Lung (tissue), 12 donors: ENCODE data around the gene LRFN5. TPM values are rescaled to one million over a fixed set of nuclear protein-coding genes. Genes with fewer than 3 reads are reported as not detected.
"Not testable (repeated sequence)": the region's sequence is repeated elsewhere in the genome, so short reads cannot be mapped to it uniquely, and the experiment has no call there.

Experiments
- ATAC-seq: fragments of 200-7000 bp; cut with Tn5 transposase; one replicate; pipeline ENCODE4 v1.9.1; 2020; ENCODE audit warnings: moderate number of reproducible peaks; ENCODE audit not compliant: insufficient read depth, low FRiP score
- DNase-seq, 3 donors: peaks; one replicate each; pipeline ENCODE4 v3.0.0-alpha.2; 2013 to 2017
- H3K27ac ChIP-seq, 2 donors: one replicate each; pipeline ENCODE4 v1.5.1; 2013; ENCODE audit warnings: mild to moderate bottlenecking in 2 of 2, moderate library complexity in 2 of 2, control low read depth in 1 of 2, inconsistent platforms in 1 of 2, low read depth in 1 of 2, low read length in 1 of 2
- H3K27me3 ChIP-seq, 3 donors: one replicate each; pipeline ENCODE4 v1.5.1; 2013; ENCODE audit warnings: low read length in 2 of 3; ENCODE audit not compliant: control insufficient read depth in 3 of 3, insufficient read depth in 3 of 3
- H3K36me3 ChIP-seq, 4 donors: one replicate each; pipeline ENCODE4 v1.5.1; 2013; ENCODE audit warnings: low read length in 4 of 4, mild to moderate bottlenecking in 1 of 4, moderate library complexity in 1 of 4; ENCODE audit not compliant: control insufficient read depth in 4 of 4, insufficient read depth in 4 of 4
- H3K4me1 ChIP-seq, 5 donors: one replicate each; pipeline ENCODE4 v1.5.1; 2013; ENCODE audit warnings: low read length in 5 of 5, mild to moderate bottlenecking in 2 of 5, moderate library complexity in 1 of 5; ENCODE audit not compliant: control insufficient read depth in 5 of 5, insufficient read depth in 5 of 5
- H3K4me3 ChIP-seq: one replicate; pipeline ENCODE4 v1.5.1; 2013; ENCODE audit warnings: mild to moderate bottlenecking, control low read depth, moderate library complexity
- H3K9ac ChIP-seq, 2 donors: one replicate each; pipeline ENCODE4 v1.5.1; 2013; ENCODE audit warnings: low read length in 2 of 2, control low read depth in 1 of 2; ENCODE audit not compliant: insufficient read depth in 1 of 2
- H3K9me3 ChIP-seq, 4 donors: one replicate each; pipeline ENCODE4 v1.5.1; 2013; ENCODE audit warnings: low read length in 3 of 4, mild to moderate bottlenecking in 1 of 4, moderate library complexity in 1 of 4; ENCODE audit not compliant: control insufficient read depth in 4 of 4, insufficient read depth in 3 of 4
- WGBS, 2 donors: extraction: QIAGEN DNeasy Blood & Tissue Kit; methylation state at CpG; one replicate each; pipeline ENCODE4 v1.1.7; 2013; 5-methylcytosine and 5-hydroxymethylcytosine counted together
- polyA plus RNA-seq, 2 donors: library from polyadenylated mRNA; stranded (reverse); fragments of 200-250 nt; gene quantifications; one replicate each; pipeline ENCODE4 v1.2.1, GENCODE V29; 2013
- total RNA-seq, 2 donors: library from RNA; depleted of rRNA in 1 of 2; stranded (reverse); fragments of >200 nt in 1 of 2; gene quantifications; one replicate each; pipeline ENCODE4 v1.2.1, GENCODE V29; 2014 to 2021
- TF ChIP-seq, protein P1 (sequence below): IDR thresholded peaks from 2 replicates; pipeline ENCODE4 v1.5.1; 2012; ENCODE audit warnings: mild to moderate bottlenecking; ENCODE audit errors: control extremely low read depth, extremely low read depth
- donor health status: control.
- donor health status: control.
- donor health status: Bipolar disorder and iron deficiency.
- donor health status: healthy.
- donor health status: DM: yes; HTN: yes; CAD: no.

The LRFN5 gene
- total and polyA plus RNA-seq, 4 donors = 0.40 to 12.6 (median 1.2) TPM

DNA sequence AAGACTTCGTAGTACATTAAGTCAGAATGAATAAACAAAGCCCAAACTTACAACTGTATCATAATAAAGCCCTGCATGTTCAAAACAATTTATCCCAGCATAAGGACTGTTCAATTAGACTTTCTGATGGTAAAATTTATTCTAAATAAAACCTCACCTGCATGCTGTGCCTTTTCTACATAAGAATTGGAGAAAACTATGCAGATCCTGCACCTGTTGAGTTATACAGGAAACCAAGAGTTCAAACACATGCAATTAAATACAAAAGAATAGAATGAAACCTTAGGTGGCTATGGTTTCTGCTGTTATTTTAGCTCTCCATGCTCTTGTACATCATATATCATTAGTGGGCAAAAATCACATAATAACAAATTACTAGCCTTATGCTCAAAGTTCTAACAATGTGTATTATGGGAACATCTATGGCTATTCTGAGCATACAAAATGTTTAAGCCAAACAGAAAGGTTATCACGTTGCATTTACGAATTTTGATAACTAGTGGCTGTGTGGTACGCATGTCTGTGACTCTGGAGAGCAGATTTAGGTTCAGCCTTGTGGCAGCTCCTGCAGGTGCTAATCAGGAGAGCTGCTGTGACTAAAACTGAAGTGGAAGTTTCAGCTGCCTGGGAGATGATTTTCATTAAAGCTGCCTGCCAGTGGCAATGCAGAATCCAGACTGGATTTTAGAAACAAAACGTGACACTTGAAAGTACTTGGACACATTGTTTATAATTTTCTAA, 36.1 kb upstream of the LRFN5 start:
- Histone ChIP-seq H3K9ac (no peak overlapping the region), H3K9me3 (no peaks in the 10 kb centered on the region), H3K4me1 (no peaks in the 10 kb centered on the region), H3K4me3 (no peak overlapping the region), H3K27ac (no peak overlapping the region), H3K36me3 (no peaks in the 10 kb centered on the region), H3K27me3 (peaks cover 0 to 2% (median 0%) of the 10 kb centered on the region in 3 donors)
- 62 to 69% methylated on average over 5 of the region's 5 CpGs for WGBS, 2 donors
- TF ChIP-seq, protein P1, sequence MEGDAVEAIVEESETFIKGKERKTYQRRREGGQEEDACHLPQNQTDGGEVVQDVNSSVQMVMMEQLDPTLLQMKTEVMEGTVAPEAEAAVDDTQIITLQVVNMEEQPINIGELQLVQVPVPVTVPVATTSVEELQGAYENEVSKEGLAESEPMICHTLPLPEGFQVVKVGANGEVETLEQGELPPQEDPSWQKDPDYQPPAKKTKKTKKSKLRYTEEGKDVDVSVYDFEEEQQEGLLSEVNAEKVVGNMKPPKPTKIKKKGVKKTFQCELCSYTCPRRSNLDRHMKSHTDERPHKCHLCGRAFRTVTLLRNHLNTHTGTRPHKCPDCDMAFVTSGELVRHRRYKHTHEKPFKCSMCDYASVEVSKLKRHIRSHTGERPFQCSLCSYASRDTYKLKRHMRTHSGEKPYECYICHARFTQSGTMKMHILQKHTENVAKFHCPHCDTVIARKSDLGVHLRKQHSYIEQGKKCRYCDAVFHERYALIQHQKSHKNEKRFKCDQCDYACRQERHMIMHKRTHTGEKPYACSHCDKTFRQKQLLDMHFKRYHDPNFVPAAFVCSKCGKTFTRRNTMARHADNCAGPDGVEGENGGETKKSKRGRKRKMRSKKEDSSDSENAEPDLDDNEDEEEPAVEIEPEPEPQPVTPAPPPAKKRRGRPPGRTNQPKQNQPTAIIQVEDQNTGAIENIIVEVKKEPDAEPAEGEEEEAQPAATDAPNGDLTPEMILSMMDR = no peak
- ATAC-seq (no peak), DNase-seq (no peak)

DNA sequence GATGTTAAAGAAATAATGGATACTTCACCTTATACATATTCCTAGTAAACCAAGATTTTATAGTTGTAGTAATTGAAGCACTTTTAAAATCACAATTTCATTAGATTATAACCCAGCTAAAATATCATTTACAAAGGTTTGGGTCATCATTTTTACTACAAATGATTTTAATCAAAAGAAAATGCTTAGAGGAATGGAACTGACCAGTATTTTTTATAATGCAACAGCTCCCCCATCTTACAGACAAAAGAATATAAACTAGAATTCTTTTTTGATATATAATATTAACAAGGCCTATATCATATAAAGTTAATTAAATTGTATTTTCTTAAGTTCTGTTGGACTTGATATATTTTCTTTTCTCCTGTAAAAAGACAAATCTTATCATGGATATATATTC, 20.4 kb upstream of the LRFN5 start:
- no peak overlapping the region for H3K9ac ChIP-seq
- no peaks in the 10 kb centered on the region for H3K4me1 ChIP-seq
- no peaks in the 10 kb centered on the region for H3K27me3 ChIP-seq
- TF ChIP-seq, protein P1 = no peak
- no peak for DNase-seq
- no peak overlapping the region for H3K27ac ChIP-seq
- H3K4me3 ChIP-seq = no peak overlapping the region
- no peaks in the 10 kb centered on the region for H3K36me3 ChIP-seq
- no peak for ATAC-seq
- H3K9me3 ChIP-seq = no peaks in the 10 kb centered on the region

DNA sequence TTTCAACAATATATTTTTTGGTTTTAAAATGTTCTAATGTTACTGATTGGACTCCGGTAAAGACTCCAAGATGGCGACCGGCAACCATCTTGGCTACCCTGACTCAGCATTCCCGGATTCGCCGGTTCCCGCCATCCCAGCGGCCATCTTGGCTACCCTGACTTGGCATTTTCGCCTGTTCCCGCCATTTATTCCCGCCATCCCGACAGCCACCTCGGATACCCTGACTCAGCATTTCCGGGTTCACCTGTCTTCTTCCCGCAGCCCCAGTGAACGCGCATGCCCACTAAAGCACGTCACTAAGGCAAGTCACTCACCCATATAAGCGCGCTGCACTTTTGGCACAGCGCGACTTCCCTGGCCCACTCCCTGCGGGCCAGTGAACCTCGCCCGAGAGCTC, 9.0 kb upstream of the LRFN5 start:
- Histone ChIP-seq H3K4me1 (peaks cover 0 to 13% (median 0%) of the 10 kb centered on the region in 5 donors), H3K36me3 (no peaks in the 10 kb centered on the region), H3K4me3 (no peak overlapping the region), H3K27me3 (no peaks in the 10 kb centered on the region), H3K9ac (no peak overlapping the region), H3K27ac (no peak overlapping the region), H3K9me3 (peaks cover 0 to 3% (median 0%) of the 10 kb centered on the region in 4 donors)
- ATAC-seq (no peak), DNase-seq (no peak)
- TF ChIP-seq, protein P1 = no peak
- WGBS, 2 donors = 95 to 96% methylated on average over 25 of the region's 25 CpGs

DNA sequence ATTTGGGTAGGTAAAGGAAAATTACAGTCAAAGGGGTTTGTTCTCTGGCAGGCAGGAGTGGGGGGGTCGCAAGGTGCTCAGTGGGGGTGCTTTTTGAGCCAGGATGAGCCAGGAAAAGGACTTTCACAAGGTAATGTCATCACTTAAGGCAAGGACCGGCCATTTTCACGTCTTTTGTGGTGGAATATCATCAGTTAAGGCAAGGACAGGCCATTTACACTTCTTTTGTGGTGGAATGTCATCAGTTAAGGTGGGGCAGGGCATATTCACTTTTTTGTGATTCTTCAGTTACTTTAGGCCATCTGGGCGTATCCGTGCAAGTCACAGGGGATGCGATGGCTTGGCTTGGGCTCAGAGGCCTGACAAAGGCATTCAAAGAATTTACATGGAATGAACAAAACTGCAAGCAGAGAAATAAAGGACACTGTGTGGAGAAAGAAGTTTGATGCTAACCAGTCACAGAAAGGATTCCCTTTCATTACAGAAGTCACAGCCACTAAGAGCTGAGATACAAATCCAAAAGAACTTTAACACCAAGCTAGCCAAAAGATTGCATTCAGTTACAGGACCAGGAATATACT, 6.8 kb upstream of the LRFN5 start:
- WGBS, 2 donors = 78 to 83% methylated on average over 6 of the region's 6 CpGs
- not testable (repeated sequence) for H3K27me3 ChIP-seq, DNase-seq, ATAC-seq, H3K36me3 ChIP-seq, H3K9ac ChIP-seq, H3K9me3 ChIP-seq, H3K27ac ChIP-seq, H3K4me3 ChIP-seq
- peaks cover 0 to 21% (median 0%) of the 10 kb centered on the region in 5 donors for H3K4me1 ChIP-seq
